Measurements from ENCODE around the gene GLTP.

The GLTP gene

DNA sequence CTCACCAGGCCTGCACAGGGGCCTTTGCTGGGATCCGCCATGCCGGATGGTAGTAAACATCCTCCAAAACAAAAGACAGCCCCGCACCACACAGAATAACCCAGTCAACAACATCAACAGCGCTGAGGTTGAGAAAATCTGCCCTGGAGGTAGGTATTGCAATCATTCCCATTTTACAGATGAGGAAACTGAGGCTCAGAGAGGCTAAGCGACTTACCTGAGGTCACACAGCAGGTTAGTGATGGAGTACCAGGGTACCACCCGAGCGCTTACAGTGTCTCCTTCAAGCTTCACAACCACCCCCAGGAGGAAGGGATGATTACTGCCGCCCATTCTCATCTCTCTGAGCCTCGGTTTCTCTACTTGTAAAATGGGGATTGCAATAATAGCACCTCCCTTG is 62.1 kb downstream of the GLTP start:
- no peak for DNase-seq

DNA sequence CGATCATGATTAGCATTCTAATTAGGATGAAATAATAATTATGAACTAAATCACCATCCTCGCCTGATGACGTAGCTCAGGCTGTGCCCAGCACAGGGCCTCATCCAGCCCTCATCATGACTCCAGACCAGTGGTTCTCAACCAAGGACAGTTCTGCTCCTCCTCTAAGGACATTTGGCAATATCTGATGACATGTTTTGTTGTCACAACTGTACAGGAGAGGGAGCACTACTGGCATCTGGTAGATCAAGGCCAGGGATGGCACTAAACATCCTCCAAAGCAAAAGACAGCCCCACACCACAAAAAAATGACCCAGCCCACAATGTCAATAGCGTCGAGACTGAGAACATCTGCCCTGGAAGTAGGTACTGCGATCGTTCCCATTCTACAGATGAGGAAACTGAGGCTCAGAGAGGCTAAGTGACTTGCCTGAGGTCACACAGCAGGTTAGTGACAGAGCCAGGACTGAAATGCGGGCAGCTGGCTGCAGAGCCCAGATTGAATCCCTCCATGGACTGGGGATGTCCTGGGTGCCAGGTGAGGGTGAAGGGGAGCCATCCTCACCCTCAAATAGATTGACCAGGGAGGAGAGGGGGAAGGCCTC is 62.6 kb downstream of the GLTP start:
- DNase-seq: no peak

- DNase-seq: no peak
Observed at GRCh38 chr12:109816870-109817269, 63.5 kb downstream of the GLTP start.

- DNase-seq: no peak
Observed at GRCh38 chr12:109815757-109816617, 64.4 kb downstream of the GLTP start.

DNA sequence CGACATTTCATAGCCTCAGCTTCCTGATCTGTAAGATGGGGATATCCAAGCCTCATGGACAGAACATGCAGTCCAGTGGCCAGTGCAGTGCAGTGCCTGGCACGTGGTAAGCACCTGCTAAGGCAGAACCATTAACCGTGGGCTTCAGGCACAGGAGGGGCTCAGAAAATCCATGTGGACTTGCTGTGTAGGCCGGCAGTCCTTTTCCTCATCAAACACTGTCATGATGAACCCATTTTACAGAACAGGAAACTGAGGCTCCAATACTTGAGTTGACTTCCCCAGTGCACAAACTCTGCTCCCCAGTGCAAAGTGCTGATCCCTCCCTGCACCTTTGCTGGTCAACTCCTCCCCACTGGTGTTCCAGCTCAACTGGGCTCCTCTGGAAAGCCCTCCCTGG is 65.1 kb downstream of the GLTP start:
- DNase-seq: no peak

- DNase-seq: no peak
Observed at GRCh38 chr12:109814600-109815150, 65.7 kb downstream of the GLTP start.

DNA sequence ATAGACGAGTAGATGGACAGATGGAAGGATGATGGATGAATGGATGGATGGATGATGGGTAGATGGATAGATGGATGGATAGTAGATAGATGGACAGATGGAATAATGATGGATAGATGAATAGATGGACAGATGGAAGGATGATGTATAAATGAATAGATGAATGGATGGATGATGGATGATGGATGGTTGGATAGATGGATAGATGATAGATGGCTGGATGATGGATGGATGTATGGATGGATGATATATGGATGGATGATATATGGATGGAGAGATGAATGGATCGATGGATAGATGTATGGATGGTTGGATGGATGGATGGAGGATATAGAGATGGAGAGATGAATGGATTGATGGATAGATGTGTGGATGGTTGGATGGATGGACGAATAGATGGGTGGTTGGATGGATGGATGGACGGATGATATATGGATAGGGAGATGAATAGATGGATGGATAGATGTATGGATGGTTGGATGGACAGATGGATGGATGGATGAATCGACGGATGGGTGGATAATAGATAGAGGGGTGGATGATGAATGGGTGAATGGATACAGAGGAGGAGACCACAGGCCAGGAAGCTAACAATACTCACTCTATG is 66.4 kb downstream of the GLTP start:
- DNase-seq: no peak

GRCh38 chr12:109811624-109811995 is 68.7 kb downstream of the GLTP start:
- no peak for DNase-seq

DNA sequence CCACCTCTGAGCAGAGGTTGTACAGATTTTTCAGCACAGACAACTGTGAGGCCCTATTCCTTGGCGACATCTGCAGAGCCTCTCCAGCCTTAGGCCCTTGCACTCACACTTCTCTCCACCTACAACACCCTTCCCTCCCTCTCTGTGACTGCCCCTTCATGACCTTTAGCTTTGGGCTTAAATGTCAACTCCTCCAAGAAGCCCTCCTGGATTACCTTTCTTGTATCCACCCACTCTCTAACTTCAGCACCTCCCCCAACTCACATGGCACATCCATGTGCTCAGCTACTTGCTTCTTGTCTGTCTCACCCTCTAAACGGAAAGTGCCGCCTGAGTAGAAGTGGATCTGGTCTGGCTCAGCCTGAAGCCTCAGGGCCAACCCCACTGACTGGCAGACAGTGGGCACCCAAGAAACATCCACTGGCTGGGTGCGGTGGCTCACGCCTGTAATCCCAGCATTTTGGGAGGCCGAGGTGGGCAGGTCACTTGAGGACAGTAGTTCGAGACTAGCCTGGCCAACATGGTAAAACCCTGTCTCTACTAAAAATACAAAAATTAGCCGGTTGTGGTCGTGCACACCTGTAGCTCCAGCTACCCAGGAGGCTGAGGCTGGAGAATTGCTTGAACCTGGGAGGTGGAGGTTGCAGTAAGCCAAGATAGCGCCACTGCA is 69.3 kb downstream of the GLTP start:
- DNase-seq: no peak

DNA sequence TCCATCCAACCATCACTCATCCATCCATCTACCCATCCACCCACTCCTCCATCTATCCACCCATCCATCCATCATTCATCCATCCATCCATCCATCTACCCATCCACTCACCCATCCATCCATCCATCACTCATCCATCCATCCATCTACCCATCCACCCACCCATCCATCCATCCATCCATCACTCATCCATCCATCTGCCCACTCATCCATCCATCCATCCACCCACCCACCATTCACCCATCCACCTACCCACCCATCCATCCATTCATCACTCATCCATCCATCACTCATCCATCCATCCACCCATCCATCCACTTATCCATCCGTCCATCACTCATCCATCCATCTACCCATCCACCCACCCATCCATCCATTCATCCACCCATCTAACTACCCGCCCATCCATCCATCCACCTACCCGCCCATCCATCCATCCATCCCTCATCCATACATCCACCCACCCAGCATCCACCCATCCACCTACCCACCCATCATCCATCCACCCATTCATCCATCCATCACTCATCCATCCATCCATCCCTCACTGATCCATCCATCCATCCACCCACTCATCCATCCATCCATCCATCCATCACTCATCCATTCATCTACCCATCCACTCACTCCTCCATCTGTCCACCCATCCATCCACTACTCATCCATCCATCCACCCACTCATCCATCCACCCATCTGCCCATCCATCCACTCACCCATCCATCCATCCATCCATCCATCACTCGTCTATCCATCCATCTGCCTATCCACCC is 71.3 kb downstream of the GLTP start:
- no peak for DNase-seq

- DNase-seq: no peak
Observed at GRCh38 chr12:109807954-109808643, 72.2 kb downstream of the GLTP start.

DNA sequence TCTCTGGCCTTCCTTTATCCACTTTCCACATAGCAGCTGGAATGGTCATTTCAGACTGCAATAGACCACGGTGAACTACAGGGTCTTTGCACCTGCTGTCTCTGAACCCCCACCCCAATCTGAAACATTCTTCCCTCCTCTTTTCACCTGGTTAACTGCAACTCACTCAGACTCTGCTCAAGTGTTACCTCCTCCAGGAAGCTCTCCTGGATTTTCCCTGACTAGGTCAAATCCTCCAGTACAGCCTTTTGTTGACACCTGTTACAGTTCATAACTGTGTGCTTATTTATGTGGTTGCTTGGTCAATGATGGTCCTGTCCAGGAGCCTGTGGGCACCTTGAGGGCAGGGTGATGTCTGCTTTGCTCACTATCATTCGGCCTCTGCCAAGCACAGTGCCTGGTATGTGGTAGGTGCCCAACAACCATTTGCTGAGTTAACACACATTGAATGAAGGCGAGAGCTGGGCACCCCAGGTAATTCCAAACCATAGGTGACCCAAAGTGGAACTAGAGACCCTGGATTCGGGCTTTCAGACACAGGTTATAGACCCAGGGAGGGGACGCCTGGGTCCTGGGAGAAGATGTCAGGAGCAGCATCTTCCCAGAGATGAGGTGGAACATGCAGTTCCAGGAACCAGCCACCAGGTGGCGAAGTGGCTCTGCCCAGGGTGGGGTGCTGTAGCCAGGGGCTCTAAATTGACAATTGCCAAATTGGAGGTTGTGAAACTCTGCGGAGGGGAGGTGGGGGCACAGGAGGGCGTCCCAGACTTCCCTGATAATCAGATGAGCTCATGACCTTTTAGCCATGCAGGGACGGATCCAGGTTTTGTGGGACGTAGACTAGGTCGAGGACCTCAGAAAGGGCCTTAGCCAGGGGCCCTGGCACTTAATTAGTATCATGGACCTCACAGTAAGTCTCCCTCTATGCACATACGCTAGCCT is 75.2 kb downstream of the GLTP start:
- peak; percentile 66 for DNase-seq

- DNase-seq: no peak
Observed at GRCh38 chr12:109803678-109804077, 76.7 kb downstream of the GLTP start.

DNA sequence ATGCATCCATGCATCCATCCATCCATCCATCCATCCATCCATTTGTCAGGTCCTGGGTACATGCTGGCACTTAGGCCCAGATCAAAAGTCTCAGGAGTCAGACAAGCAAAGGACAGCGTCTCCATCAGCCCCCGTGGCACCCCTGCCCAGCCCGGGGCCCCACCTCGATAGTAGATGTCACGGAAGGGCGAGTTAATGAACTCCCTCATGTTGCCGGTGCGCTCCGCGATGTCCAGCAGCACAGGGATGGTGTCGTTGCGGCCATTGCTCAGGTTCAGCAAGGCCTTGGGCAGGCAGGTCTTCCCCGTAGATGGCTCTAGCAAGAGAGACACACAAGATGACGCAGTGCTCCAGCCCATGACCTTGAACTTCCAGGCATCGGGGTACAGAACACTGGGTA is 77.5 kb downstream of the GLTP start:
- DNase-seq: no peak

Data from stimulated activated CD4-positive, alpha-beta T cell treated with anti-CD3 and anti-CD28 coated beads, Interleukin-4, amount 100 ng/mL, for 1 hour (primary cell).